Measurements from ENCODE around the gene ITGA4. TPM values are rescaled to one million over a fixed set of nuclear protein-coding genes. Genes with fewer than 3 reads are reported as not detected.

ITGA4 gene
- polyA plus RNA-seq, 2 of the 4 experiments (the other 2 are of a cell fraction): 1.7 to 2.5 TPM

DNA sequence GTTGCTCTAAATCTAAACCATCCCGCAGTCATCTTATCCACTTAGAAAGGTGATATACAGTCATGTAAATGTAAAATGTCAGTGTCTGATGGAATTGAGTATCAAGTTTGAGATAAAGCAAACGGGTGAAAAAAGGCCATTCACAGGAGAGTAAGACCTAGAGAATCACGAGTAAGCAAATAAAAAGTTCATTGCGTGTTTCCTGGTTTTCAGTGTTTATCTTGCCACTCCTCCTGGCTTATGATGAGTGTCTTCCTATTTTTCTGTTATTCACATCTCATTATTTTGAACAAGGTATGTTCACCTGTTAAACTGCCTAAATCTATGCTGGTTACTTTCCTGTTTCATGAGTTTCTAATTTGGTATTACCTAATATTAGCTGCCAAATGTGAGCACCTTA is 68.8 kb downstream of the ITGA4 start:
- Histone ChIP-seq H3K27ac (no peak overlapping the region), H3K9me3 (no peaks in the 10 kb centered on the region), H3K4me3 (no peak overlapping the region), H3K4me2 (no peak overlapping the region), H3K4me1 (no peaks in the 10 kb centered on the region)
- POLR2A ChIA-PET: no interaction called here
- WGBS (ENCODE audit: missing lambda C conversion rate): 35% methylated on average over 4 of the region's 4 CpGs
- DNase-seq (ENCODE audit: low read depth in 1 of 2, low spot score in 1 of 2) (no peak), FAIRE-seq (no peak), ATAC-seq (no peak)
- CTCF ChIA-PET: no interaction called here
- TF ChIP-seq NR3C1 (IDR thresholded peaks at IDR 0.05) (no peak), GATA3 (IDR thresholded peaks at IDR 0.05; ENCODE audit: borderline replicate concordance) (no peak)

DNA sequence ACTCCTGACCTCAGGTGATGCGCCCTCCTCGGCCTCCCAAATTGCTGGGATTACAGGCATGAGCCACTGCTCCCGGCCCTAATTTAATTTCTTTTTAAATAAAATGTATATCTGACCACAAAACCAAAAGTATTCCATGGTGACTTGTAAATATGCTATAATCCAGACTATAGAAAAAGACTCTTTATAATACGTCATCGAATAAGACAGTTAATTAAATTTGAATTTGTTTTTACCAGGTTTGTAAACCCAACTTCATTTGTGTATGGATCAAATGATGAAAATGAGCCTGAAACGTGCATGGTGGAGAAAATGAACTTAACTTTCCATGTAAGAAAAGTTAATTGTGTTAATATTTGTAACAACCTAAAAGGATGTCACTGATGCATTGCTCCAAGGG is 69.9 kb downstream of the ITGA4 start:
- CTCF ChIA-PET: no interaction called here

DNA sequence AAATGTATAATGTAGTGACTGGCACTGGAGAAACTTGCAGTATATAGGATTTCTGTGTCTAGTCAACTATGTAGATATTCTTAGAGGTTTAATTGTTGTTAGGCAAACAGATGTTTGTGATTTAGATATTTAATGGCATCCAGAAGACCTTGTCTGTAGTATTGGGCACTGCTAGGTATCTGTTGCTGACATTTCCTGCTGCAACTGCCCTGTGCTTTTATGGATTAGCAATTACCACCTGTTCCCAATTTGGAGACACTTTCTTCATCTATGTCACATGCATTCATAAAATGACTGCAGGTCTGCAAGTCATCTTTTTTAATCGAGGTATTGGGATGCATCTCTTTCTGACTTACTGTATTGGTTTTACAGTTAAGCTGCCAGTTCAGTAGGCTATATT is 71.3 kb downstream of the ITGA4 start:
- WGBS (ENCODE audit: missing lambda C conversion rate): 4% methylated on average over 1 of the region's 1 CpG
- FAIRE-seq (no peak), DNase-seq (ENCODE audit: low read depth in 1 of 2, low spot score in 1 of 2) (no peak), ATAC-seq (no peak)
- POLR2A ChIA-PET: no interaction called here
- no peaks in the 10 kb centered on the region for H3K9me3 ChIP-seq
- CTCF ChIA-PET: no interaction called here
- H3K4me1 ChIP-seq: no peaks in the 10 kb centered on the region
- TF ChIP-seq, protein P1, sequence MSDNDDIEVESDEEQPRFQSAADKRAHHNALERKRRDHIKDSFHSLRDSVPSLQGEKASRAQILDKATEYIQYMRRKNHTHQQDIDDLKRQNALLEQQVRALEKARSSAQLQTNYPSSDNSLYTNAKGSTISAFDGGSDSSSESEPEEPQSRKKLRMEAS (IDR thresholded peaks at IDR 0.05): no peak
- no peak overlapping the region for H3K4me3 ChIP-seq
- H3K4me2 ChIP-seq: no peak overlapping the region
- H3K27ac ChIP-seq: no peak overlapping the region

More for the DNA sequence above, 69.9 kb downstream of the ITGA4 start:
- Histone ChIP-seq H3K4me1 (no peaks in the 10 kb centered on the region), H3K9me3 (no peaks in the 10 kb centered on the region), H3K27ac (no peak overlapping the region), H3K4me2 (no peak overlapping the region), H3K4me3 (no peak overlapping the region)
- DNase-seq (ENCODE audit: low read depth in 1 of 2, low spot score in 1 of 2) (no peak), FAIRE-seq (no peak), ATAC-seq (no peak)
- WGBS (ENCODE audit: missing lambda C conversion rate): 49% methylated on average over 6 of the region's 6 CpGs
- TF ChIP-seq CHD4 (IDR thresholded peaks at IDR 0.05; ENCODE audit: borderline replicate concordance): no peak
- TF ChIP-seq HOXA7 (CRISPR knock-in tag; IDR thresholded peaks at IDR 0.05): no peak
- TF ChIP-seq HDAC2 (IDR thresholded peaks at IDR 0.05): no peak
- no peak for TF ChIP-seq RCOR1 (IDR thresholded peaks at IDR 0.05; ENCODE audit: low read depth, low read length)
- no peak for TF ChIP-seq POLR2A (IDR thresholded peaks at IDR 0.05; ENCODE audit: low read length)
- no peak for TF ChIP-seq RAD21 (conservative IDR thresholded peaks at IDR 0.05 in 1 of 2, IDR thresholded peaks at IDR 0.05 in 1 of 2)
- TF ChIP-seq EP300 (IDR thresholded peaks at IDR 0.05): no peak
- TF ChIP-seq CEBPB (IDR thresholded peaks at IDR 0.05): no peak
- TF ChIP-seq, protein P2, sequence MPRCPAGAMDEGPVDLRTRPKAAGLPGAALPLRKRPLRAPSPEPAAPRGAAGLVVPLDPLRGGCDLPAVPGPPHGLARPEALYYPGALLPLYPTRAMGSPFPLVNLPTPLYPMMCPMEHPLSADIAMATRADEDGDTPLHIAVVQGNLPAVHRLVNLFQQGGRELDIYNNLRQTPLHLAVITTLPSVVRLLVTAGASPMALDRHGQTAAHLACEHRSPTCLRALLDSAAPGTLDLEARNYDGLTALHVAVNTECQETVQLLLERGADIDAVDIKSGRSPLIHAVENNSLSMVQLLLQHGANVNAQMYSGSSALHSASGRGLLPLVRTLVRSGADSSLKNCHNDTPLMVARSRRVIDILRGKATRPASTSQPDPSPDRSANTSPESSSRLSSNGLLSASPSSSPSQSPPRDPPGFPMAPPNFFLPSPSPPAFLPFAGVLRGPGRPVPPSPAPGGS (IDR thresholded peaks at IDR 0.05): no peak
- no peak for TF ChIP-seq ZFP36 (IDR thresholded peaks at IDR 0.05; ENCODE audit: borderline replicate concordance, partially characterized antibody)
- TF ChIP-seq PHF8 (IDR thresholded peaks at IDR 0.05; ENCODE audit: borderline replicate concordance, low read depth): no peak
- TF ChIP-seq, protein P1 (IDR thresholded peaks at IDR 0.05): no peak
- TF ChIP-seq BHLHE40 (IDR thresholded peaks at IDR 0.05; ENCODE audit: low read depth, low read length): no peak
- POLR2A ChIA-PET: no interaction called here

DNA sequence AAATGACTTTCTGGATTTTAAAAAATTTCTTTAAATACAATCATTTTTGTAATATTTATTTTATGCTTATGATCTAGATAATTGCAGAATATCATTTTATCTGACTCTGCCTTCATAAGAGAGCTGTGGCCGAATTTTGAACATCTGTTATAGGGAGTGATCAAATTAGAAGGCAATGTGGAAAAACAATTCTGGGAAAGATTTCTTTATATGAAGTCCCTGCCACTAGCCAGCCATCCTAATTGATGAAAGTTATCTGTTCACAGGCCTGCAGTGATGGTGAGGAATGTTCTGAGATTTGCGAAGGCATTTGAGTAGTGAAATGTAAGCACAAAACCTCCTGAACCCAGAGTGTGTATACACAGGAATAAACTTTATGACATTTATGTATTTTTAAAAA is 79.5 kb downstream of the ITGA4 start:
- no peaks in the 10 kb centered on the region for H3K4me1 ChIP-seq
- no peak overlapping the region for H3K27ac ChIP-seq
- ChIA-PET POLR2A (no interaction called here), CTCF (interaction anchor here (0.8 kb wide), 1 partner anchor 224 kb away, joined by 4 read pairs; no protein-coding TSS in a partner anchor)
- H3K9me3 ChIP-seq: no peaks in the 10 kb centered on the region
- DNase-seq (ENCODE audit: low read depth in 1 of 2, low spot score in 1 of 2): no peak
- no peak overlapping the region for H3K4me2 ChIP-seq
- no peak overlapping the region for H3K4me3 ChIP-seq
- no peak for FAIRE-seq
- no peak for ATAC-seq
- WGBS (ENCODE audit: missing lambda C conversion rate): 54% methylated on average over 2 of the region's 2 CpGs
- TF ChIP-seq PHF8 (IDR thresholded peaks at IDR 0.05; ENCODE audit: borderline replicate concordance, low read depth) (no peak), POLR2A (IDR thresholded peaks at IDR 0.05; ENCODE audit: low read length) (no peak), BHLHE40 (IDR thresholded peaks at IDR 0.05; ENCODE audit: low read depth, low read length) (no peak), SREBF2 (IDR thresholded peaks at IDR 0.05) (no peak), TP53 (CRISPR knock-in tag; IDR thresholded peaks at IDR 0.05) (no peak)

DNA sequence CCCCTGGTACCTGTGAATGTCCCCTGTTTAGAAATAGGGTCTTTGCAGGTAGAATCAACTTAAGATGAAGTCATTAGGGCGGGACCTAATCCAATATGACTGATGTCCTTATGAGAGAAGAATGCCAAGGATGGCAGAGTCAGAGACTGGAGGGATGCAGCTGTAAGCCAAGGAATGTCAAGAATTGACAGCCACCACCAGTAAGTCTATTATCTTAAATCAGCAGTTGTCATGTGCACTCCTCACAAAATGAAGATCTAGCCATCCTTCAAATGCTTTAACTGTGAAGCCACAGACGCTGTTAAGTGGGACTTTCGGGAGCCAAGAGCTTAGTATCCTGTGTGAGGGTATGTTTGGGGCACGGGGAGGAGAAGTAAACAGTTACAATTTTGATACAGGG is 83.2 kb downstream of the ITGA4 start:
- 28% methylated on average over 4 of the region's 4 CpGs for WGBS (ENCODE audit: missing lambda C conversion rate)

More for the DNA sequence above, 83.2 kb downstream of the ITGA4 start:
- Histone ChIP-seq H3K9me3 (no peaks in the 10 kb centered on the region), H3K27ac (no peak overlapping the region), H3K4me1 (no peaks in the 10 kb centered on the region), H3K4me2 (no peak overlapping the region), H3K4me3 (no peak overlapping the region)
- ATAC-seq: no peak
- no peak for FAIRE-seq
- DNase-seq (ENCODE audit: low read depth in 1 of 2, low spot score in 1 of 2): no peak
- ChIA-PET CTCF (interaction anchor here (1.4 kb wide), 1 partner anchor 174 kb away, joined by 3 read pairs; no protein-coding TSS in a partner anchor), POLR2A (no interaction called here)
- TF ChIP-seq, protein P2 (IDR thresholded peaks at IDR 0.05): no peak
- no peak for TF ChIP-seq MAZ (IDR thresholded peaks at IDR 0.05; ENCODE audit: borderline replicate concordance, low read depth, low read length)

Data from A549 (cell line).